Astrocyte (in vitro differentiated cells and primary cell): ENCODE measurements around the gene SLC9C1. TPM values are rescaled to one million over a fixed set of nuclear protein-coding genes. Genes with fewer than 3 reads are reported as not detected.

ENCODE experiments used
- DNase-seq: peaks from one replicate; pipeline ENCODE4 v3.0.0-alpha.2; 2010; ENCODE audit warnings: low read depth
- FAIRE-seq: peaks from 2 replicates; lab custom pipeline; 2011; peaks lifted over from hg19 to GRCh38; lab: Jason Lieb, UNC
- H2AFZ ChIP-seq: 2 replicates; pipeline ENCODE4 v1.6.0; 2012; ENCODE audit warnings: low read depth, low read length, inconsistent platforms
- H3K27ac ChIP-seq: 2 replicates; pipeline ENCODE4 v1.5.1; 2011; ENCODE audit warnings: low read depth, low read length, inconsistent platforms
- H3K27me3 ChIP-seq: 2 replicates; pipeline ENCODE4 v1.6.0; 2011; ENCODE audit warnings: low read length, inconsistent platforms; ENCODE audit not compliant: insufficient read depth
- H3K36me3 ChIP-seq: 2 replicates; pipeline ENCODE4 v1.5.1; 2011; ENCODE audit warnings: low read length, inconsistent platforms; ENCODE audit not compliant: insufficient read depth
- H3K4me1 ChIP-seq: 2 replicates; pipeline ENCODE4 v1.5.1; 2011; ENCODE audit warnings: low read length, inconsistent platforms; ENCODE audit not compliant: insufficient read depth
- H3K4me2 ChIP-seq: 2 replicates; pipeline ENCODE4 v1.6.0; 2012; ENCODE audit warnings: low read length, inconsistent platforms
- H3K4me3 ChIP-seq: 2 replicates; pipeline ENCODE4 v1.5.1; 2011; ENCODE audit warnings: low read depth, mild to moderate bottlenecking, low read length, inconsistent platforms; ENCODE audit not compliant: insufficient read depth
- H3K79me2 ChIP-seq: 2 replicates; pipeline ENCODE4 v1.6.0; 2012; ENCODE audit warnings: mild to moderate bottlenecking, low read length, inconsistent platforms; ENCODE audit not compliant: insufficient read depth
- H3K9ac ChIP-seq: 2 replicates; pipeline ENCODE4 v1.6.0; 2012; ENCODE audit warnings: mild to moderate bottlenecking, low read length, inconsistent platforms
- H3K9me3 ChIP-seq: 2 replicates; pipeline ENCODE4 v1.5.1; 2012; ENCODE audit warnings: low read depth, mild to moderate bottlenecking, low read length, inconsistent platforms; ENCODE audit not compliant: insufficient read depth
- H4K20me1 ChIP-seq: 2 replicates; pipeline ENCODE4 v1.6.0; 2012; ENCODE audit warnings: low read length, inconsistent platforms; ENCODE audit not compliant: insufficient read depth
- H3K27ac Mint-ChIP-seq: one replicate; pipeline ENCODE4 v1.8.0; 2021; ENCODE audit warnings: mild to moderate bottlenecking, mixed read lengths; ENCODE audit not compliant: unreplicated experiment
- H3K27me3 Mint-ChIP-seq: one replicate; pipeline ENCODE4 v1.8.0; 2021; ENCODE audit warnings: low read depth, mixed read lengths; ENCODE audit not compliant: unreplicated experiment
- H3K36me3 Mint-ChIP-seq: one replicate; pipeline ENCODE4 v1.8.0; 2021; ENCODE audit warnings: low read depth, mixed read lengths; ENCODE audit not compliant: unreplicated experiment
- H3K4me1 Mint-ChIP-seq: one replicate; pipeline ENCODE4 v1.8.0; 2021; ENCODE audit warnings: low read depth, mixed read lengths; ENCODE audit not compliant: unreplicated experiment
- H3K4me3 Mint-ChIP-seq: one replicate; pipeline ENCODE4 v1.8.0; 2021; ENCODE audit warnings: mild to moderate bottlenecking, moderate library complexity, mixed read lengths; ENCODE audit not compliant: unreplicated experiment
- H3K9me3 Mint-ChIP-seq: one replicate; pipeline ENCODE4 v1.8.0; 2021; ENCODE audit warnings: mild to moderate bottlenecking, mixed read lengths; ENCODE audit not compliant: unreplicated experiment
- EZH2 ChIP-seq: IDR thresholded peaks from 2 replicates; pipeline ENCODE4 v1.6.1; 2012; ENCODE audit warnings: mild to moderate bottlenecking, low read length, inconsistent platforms; ENCODE audit not compliant: insufficient read depth
- total RNA-seq: library from RNA; stranded (reverse); gene quantifications from 2 replicates; pipeline ENCODE4 v1.2.1, GENCODE V29; 2021
- TF ChIP-seq, protein P1 (sequence below): IDR thresholded peaks from 2 replicates; pipeline ENCODE4 v1.5.1; 2011; ENCODE audit warnings: low read depth, mild to moderate bottlenecking, inconsistent platforms, low read length, moderate library complexity; ENCODE audit not compliant: insufficient read depth

The SLC9C1 gene
- total RNA-seq, 1 donor from 2014 or later: not detected

DNA sequence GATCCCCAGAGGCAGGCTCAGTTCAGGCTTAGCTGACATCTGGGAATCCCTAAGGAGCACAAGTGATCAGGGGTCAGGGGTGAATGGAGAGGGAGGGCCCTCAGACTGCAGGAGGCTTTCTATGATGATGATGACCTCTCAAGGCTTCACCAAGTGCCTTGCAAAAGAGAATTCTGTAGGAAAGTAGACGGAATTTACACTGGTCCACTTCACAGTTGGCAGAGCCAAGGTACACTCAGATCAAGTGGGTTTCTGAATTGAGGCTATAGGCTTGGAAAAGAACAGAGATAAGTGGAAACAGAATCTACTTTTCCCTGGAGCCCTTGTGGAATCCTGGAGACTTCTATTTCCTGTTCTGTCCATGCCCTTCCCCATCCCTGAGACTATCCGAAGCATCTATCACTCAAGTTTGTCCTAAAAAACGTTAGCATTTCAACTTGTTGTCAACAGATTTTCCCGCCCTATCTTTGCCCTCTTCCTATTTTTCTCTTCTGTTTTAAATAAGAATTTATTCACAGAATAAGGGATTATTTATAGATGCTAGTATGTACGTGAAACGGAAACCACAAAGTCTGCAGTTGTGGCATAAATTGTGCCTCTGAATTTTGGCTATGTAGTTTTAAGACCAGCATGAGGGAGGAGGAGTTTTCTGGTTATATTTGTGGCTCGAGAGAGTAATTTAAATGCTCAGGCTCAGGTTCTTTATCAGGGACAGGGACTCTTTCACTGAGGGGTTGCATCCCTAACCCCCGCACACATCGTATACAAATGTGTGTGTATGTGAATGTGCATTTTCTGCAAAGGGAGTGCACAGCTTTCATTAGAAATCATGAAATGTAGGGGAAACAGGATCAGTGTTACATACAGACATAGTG lies 173.8 kb downstream of the SLC9C1 start:
- Histone ChIP-seq H3K9me3 (no peaks in the 10 kb centered on the region), H3K27me3 (no peaks in the 10 kb centered on the region), H3K9ac (no peak overlapping the region), H2AFZ (no peak overlapping the region), H3K4me2 (no peak overlapping the region), H3K4me1 (no peaks in the 10 kb centered on the region), H3K27ac (no peak overlapping the region), H3K79me2 (no peaks in the 10 kb centered on the region), H4K20me1 (no peaks in the 10 kb centered on the region), H3K4me3 (no peak overlapping the region), H3K36me3 (peaks cover 21% of the 10 kb centered on the region)
- FAIRE-seq: no peak
- Mint-ChIP-seq H3K4me3 (no peak overlapping the region), H3K36me3 (peaks cover 36% of the 10 kb centered on the region), H3K9me3 (no peaks in the 10 kb centered on the region), H3K4me1 (peaks cover 1% of the 10 kb centered on the region), H3K27me3 (no peaks in the 10 kb centered on the region), H3K27ac (no peak overlapping the region)
- TF ChIP-seq, protein P1, sequence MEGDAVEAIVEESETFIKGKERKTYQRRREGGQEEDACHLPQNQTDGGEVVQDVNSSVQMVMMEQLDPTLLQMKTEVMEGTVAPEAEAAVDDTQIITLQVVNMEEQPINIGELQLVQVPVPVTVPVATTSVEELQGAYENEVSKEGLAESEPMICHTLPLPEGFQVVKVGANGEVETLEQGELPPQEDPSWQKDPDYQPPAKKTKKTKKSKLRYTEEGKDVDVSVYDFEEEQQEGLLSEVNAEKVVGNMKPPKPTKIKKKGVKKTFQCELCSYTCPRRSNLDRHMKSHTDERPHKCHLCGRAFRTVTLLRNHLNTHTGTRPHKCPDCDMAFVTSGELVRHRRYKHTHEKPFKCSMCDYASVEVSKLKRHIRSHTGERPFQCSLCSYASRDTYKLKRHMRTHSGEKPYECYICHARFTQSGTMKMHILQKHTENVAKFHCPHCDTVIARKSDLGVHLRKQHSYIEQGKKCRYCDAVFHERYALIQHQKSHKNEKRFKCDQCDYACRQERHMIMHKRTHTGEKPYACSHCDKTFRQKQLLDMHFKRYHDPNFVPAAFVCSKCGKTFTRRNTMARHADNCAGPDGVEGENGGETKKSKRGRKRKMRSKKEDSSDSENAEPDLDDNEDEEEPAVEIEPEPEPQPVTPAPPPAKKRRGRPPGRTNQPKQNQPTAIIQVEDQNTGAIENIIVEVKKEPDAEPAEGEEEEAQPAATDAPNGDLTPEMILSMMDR: no peak
- no peak for TF ChIP-seq EZH2
- no peak for DNase-seq

DNA sequence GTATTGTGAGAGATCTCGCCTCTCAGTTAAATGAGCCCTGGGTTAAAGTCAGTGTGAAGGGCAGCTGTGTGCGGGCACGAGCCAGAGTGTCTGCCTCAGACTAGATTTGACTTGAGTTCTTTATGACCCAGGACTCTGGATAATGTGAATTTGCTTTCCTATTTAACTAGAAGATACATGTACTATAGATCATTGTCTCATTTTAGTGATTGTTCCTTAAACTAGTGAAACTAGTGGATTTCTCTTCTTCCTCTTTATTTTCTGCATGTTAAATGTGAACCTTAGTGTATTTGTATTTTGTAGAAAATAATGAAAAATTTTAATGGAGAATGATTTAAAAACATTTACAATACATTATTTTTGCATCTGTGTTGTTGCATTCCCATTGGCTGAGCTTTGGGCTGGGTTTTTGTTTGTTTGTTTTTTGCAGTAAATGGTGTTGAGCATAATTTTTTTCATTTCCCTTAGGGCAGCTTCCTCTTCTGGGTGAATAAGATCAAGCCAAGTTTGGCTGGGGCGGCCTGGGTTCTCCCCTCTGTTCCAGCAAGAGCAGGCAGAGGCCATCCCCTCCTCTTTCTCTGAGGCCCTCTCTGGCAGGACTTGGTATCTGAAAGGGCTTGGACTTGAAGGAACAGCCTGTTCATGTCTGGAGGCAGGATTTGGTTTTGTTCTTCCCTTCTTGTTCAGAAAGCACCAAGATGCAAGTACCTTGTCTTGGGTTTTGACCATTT lies 176.0 kb downstream of the SLC9C1 start:
- no peak overlapping the region for H3K27ac Mint-ChIP-seq

More for the DNA sequence above, 176.0 kb downstream of the SLC9C1 start:
- Mint-ChIP-seq H3K27me3 (no peaks in the 10 kb centered on the region), H3K36me3 (peaks cover 33% of the 10 kb centered on the region), H3K9me3 (no peaks in the 10 kb centered on the region), H3K4me3 (no peak overlapping the region), H3K4me1 (peaks cover 4% of the 10 kb centered on the region)
- Histone ChIP-seq H3K9ac (no peak overlapping the region), H3K36me3 (peaks cover 24% of the 10 kb centered on the region), H2AFZ (no peak overlapping the region), H3K27me3 (no peaks in the 10 kb centered on the region), H4K20me1 (no peaks in the 10 kb centered on the region), H3K9me3 (no peaks in the 10 kb centered on the region), H3K27ac (no peak overlapping the region), H3K4me1 (no peaks in the 10 kb centered on the region), H3K4me3 (no peak overlapping the region), H3K79me2 (no peaks in the 10 kb centered on the region), H3K4me2 (no peak overlapping the region)
- no peak for TF ChIP-seq EZH2
- TF ChIP-seq, protein P1: no peak
- no peak for FAIRE-seq
- no peak for DNase-seq
